Right ventricle myocardium superior (tissue), 1 donor: ENCODE data around the gene STAT4. TPM values are rescaled to one million over a fixed set of nuclear protein-coding genes. Genes with fewer than 3 reads are reported as not detected.

Experiments used
- ATAC-seq: fragments of 200-7000 bp; cut with Tn5 transposase; one replicate; pipeline ENCODE4 v1.9.1; 2020; ENCODE audit warnings: mild to moderate bottlenecking; ENCODE audit not compliant: poor library complexity
- DNase-seq: peaks from one replicate; pipeline ENCODE4 v3.0.0-alpha.2; 2020
- intact Hi-C: fragments of 100-400 bp; cut with DNase I; formaldehyde crosslinking; loops from one replicate; pipeline ENCODE4 v1.11.2; 2022
- total RNA-seq: library from RNA; stranded (reverse); fragmentation: NEBNext Ultra II Directional; extraction: Animal tissue kit (Norgen Biotek cat#: 25700); gene quantifications from one replicate; pipeline ENCODE4 v1.2.1, GENCODE V29; 2021
- donor health status: DM: no; HTN: yes; CAD: no; lungs with severe emphysema.

Gene STAT4
- total RNA-seq, 1 donor from 2014 or later, result 0.70 TPM

DNA sequence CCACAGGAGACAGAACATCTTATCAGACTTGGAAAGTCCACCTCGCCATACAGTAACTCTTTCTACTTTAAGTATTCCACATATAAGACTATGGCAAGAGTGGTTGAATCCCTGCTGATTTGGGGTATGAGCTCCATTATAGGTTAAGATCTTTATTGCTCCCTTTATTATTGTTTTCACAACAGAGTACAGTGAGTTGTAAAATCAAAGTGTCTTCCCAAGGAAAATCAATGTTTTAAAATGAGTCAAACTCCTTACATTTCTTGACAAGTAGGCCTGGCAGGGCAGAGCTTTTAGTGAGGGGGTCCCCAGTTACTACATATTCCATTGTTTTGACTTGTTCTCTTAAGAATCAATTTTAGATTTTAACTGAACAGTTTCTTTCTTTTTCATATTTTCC, 87.2 kb downstream of the STAT4 start:
- ATAC-seq, result no peak
- intact Hi-C loops, result no loop called here
- no peak for DNase-seq

DNA sequence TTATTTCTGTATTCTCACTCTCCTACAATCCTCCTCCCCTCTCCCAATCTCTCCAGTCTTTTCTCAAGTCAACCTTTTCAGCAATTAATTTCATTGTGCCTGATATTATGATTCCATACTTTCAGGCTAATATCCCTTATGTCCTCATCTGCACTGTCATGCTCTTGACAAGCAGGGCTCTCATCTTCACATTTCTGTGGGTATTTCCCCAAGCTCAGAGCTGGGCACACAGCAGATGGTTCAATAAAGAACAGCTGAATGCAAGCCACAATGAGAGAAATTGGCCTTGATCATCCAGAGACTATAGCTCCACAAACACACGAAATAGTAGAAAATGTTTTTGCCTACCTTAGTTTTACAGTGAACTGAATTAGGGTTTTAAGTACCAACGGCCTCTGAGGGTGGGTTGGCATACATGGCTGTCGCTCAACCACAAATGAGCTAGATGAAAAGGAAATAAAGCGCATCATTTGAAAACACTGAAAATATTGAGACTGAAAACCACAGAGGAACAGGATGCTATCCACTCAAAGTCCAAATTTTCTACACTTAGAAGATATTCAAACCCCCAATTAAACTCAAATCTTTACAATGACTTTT, 89.3 kb downstream of the STAT4 start:
- no peak for DNase-seq
- no peak for ATAC-seq
- intact Hi-C loops, result no loop called here

DNA sequence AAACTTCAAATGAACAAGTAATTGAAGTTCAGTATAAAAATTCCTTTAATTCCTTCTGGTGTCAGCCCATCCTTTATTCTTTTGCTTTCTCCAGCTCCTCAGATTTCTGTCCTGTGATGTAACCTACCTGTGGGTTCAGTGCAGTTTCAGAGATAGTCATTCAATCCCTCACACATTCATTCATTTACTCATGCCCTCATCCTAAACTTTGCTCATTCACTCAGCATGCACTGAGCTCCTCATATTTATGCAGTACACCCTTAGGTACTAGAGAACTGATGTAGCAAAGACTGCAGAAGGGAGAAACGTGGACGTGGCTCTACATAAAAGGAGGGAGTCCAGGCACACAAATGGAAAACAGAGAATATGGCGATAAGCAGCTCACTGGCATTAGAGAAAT, 91.5 kb downstream of the STAT4 start:
- intact Hi-C loops, result loop anchor here (10.0 kb wide), 1 partner anchor 465 kb away; no protein-coding TSS in a partner anchor
- ATAC-seq (no peak), DNase-seq (no peak)

DNA sequence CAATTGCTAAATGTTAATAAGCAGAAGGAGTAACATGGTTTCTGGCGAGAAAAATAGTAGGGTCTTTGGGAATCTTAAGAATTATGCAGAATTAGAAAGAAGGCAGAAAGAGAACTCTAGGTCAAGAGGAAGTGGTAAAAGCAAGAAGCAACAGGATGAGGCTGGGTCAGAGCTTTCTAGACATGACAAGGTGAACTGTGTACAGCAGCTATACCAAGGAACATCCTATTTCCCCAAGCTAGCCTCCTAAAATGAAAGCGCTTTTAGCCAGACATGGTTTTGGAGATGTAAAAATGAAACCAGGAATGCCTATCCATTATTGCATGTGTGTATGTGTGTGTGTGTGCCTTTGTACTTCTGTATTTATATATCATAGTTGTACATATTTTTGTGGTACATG, 94.6 kb downstream of the STAT4 start:
- no peak for DNase-seq
- no peak for ATAC-seq
- intact Hi-C loops, result loop anchor here (10.0 kb wide), 1 partner anchor 469 kb away; no protein-coding TSS in a partner anchor

DNA sequence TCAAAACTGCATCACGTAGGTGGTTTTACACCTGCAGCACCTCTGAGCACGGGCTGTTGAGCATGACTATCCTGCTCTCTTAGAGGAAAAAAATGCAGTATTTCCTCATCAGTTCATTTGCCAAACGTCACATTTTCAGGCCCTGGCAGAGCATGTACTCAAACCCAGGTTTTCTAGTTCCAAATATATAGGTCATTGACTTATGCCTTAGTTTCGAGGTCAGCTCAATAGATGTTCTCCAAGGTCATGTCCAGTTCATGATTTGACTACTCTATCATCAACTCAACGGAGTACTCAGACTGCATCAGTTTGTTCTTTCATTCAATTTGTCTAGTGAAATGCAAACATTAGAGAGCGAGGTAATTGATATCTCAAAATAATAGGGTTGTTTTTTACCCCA, 97.5 kb downstream of the STAT4 start:
- DNase-seq (no peak), ATAC-seq (no peak)
- intact Hi-C loops, result loop anchor here (5.0 to 10.0 kb wide), 2 partner anchors 99 to 472 kb away; partner anchors contain the start of gene STAT4

DNA sequence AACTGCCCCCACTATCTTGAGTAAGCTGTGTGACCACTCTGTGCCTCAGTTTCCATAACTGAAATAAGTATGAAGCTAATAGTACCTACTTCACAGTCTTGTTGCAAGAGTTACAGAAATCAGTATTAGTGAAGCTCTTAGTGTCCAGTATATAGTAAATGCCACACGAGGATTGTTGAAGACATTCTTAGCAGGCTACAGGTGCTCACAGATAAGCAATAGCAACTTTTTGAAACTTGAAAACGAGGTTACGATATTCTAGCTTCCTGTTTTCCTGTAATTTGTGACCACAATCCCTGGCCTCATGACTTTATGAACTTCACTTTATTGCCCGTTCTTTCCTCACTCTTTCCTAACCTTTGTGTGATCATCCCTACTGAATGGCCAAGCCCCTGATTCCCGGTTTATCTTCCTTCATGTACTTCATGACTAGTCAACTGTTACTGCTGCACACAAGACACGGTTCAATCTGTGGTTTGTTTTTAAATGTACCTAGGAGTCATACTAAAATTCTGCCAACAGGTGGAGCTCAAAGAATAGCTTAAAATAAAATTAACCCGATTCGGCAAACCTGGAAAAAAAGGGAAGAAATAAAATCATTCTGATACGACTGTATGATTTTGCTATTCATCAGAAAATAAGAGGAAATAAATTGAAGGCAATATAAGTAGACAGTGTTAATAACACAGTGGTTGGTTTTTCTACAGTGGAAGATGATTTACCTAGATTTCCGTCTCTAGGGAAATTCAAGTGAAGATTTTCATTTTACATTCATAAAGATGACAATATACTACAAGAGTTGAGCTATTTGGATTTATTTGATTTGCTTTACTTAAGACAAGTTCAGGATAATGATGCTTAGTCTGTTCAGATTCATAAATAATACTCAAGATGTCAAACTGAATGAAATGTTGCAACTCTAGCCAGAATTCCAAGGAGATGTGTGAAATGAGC, 98.7 kb downstream of the STAT4 start:
- ATAC-seq, result peak; percentile 40
- no peak for DNase-seq
- intact Hi-C loops, result loop anchor here (5.0 to 10.0 kb wide), 2 partner anchors 100 to 473 kb away; partner anchors contain the start of gene STAT4

DNA sequence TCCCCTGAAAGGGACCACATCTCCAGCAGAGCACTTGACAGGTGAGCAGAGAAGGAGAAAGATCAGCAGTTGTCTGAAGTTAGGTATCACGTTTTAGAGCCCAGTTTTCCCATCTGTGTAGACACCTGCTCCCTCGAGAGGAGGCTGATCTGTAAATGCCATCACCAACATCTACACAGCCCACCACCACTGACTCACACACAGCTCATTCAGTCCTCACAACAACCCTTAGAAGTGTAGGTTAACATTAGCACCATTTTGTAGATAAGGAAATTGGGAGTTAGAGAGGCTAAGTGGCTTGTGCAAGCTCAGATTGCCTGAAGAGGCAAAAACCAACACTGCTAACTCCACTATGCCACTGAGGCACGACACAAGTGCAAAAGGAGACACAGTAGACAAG, 99.6 kb downstream of the STAT4 start:
- ATAC-seq, result no peak
- intact Hi-C loops, result loop anchor here (5.0 to 10.0 kb wide), 2 partner anchors 101 to 474 kb away; partner anchors contain the start of gene STAT4
- DNase-seq, result no peak

DNA sequence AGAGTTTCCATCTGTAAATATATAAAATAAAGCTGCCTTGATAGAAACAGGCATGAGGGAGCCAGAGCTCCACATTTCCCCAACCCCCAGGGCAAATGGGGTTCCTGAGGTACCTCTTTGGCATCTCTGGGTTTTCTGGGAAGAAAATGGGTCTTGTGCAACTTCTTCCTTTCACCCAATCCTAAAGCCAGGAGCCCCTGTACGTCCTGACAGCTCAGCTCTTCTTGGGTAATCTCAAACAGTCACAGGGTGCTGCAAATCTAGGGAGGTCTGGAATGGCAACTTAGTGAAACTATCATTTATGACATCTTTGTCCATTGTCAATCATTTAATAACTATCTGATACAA, 100.2 kb downstream of the STAT4 start:
- intact Hi-C loops, result loop anchor here (5.0 to 10.0 kb wide), 2 partner anchors 102 to 474 kb away; partner anchors contain the start of gene STAT4
- ATAC-seq (peak; percentile 48), DNase-seq (no peak)

DNA sequence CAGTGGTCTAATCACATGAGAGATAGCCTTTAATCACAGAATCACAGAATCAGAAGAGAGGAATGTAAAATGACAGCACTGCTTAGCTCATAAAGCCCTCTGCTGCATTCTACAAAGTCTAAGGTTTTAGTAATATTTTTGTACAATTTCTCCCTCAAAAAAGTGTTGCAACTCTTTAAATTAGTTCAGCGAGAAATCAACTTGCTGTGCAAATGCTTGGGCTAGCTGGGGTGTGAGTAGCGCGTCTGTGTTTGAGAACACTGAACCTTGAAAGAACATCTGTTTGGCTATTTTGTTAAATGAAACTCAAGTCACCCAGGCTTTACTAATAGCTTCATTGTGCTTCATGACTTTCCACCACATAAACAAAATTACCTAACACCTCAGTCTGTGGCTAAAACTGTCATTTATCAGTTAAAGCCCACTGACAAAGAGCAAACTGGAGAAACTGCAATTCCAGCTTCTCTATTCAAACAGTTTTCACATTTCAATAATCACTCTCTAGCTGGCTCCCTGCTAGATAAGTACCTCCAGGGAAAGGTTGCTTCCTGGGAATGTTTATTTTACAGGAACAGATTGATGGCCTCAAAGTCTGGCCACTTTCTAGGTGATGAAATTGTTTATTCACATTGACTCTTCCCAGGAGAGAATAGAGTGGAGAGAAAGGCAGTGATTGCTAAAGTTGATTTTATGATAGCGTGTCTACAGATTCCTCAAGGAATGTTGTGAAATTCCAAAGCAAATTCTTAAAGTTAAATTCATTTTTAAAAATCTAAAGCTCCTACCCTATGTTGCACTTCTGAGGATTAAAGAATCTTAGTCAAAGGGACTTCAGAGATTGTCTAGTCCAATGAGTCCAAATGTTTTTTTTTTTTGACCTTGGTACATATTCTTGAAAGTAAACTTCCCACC, 100.8 kb downstream of the STAT4 start:
- ATAC-seq (peak; percentile 84), DNase-seq (no peak)
- intact Hi-C loops, result loop anchor here (5.0 to 10.0 kb wide), 2 partner anchors 102 to 475 kb away; partner anchors contain the start of gene STAT4

DNA sequence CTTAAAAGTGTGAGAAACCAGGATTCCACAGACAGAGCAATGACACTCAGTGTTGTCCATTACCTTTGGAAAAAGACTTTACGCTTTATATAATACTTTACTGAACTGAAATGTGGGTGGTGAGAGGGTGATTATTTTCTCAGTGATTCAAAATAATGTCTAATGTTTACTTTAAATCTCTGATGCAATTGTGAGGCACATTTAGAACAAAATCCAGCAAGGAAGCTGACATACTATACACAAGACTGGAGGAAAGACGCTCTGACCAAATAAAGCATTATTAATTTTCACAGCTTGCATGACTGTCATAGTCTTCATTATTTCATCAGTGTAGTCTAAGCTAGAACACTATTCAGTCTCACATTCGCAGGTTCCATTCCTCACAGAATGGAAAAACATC, 102.7 kb downstream of the STAT4 start:
- ATAC-seq (no peak), DNase-seq (no peak)
- intact Hi-C loops, result no loop called here

DNA sequence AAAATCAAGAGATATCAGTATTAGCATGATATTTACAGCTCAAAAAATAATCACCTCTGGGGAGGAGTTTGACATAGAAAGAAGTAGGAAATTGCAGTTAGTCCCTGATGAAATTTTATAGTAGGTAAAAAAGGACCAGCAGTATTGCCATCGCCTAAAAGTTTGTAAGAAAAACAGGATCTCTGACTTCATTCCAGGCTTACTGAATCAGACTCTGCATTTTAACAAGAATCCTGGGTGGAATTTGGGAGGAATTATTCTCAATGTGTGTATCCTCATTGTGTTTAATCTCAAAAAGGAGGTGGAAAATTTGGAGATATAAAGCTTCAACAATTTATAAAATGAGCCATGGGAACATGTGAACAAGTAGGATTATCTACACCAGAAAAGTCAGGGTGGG, 105.7 kb downstream of the STAT4 start:
- no peak for ATAC-seq
- DNase-seq, result no peak
- intact Hi-C loops, result no loop called here

DNA sequence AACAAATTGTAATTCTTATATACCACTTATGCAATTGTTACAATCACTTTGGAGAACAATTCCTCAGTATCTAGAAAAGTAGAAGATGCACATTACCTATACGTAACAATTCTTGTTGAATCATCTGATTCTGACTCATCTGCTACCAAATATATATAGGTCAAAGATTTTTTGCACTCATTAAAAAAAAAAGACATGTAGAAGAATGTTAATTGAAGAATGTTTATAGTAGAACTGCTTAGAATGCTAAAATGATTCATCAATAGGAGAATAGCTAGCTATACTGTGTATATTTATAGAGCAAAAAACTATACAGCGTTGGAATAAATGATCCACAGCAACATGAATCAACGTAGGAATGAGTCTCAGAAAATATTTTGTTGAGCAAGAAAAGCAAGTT, 107.4 kb downstream of the STAT4 start:
- ATAC-seq (no peak), DNase-seq (no peak)
- intact Hi-C loops, result no loop called here

DNA sequence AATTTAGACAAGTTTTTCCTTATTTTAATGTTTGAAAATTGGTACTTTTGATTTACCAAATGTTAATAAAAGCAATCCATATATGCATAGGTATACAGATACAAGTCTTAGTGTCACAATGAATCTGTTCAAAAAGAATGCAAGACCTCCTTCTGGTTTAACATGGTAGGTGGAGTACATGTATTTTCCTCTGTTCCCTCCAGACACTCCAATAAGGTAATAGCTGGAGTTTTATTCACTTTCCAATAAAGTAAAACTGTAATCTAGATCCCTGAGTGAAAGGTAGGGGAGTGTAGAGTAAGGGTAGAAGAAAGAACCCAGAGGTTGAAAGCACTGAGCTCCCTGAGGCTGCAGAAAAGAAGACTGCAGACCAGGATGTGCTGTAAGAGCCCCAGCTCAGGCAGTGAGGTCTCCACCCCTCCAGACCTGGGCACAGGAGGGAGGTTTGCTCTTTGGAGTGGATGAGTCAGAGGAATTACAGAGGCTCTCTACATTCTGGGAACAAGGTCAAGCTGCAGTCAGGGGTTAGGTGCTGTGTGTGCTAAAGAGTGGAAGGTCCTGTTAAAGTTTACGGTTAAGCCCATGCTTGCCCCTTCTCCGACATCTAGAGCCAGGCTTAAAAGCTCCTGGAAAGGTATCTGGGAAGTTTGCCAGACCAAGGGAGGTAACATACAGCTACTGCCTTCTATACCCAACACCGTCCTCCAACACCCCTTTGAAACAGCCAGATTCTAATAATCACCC, 109.2 kb downstream of the STAT4 start:
- intact Hi-C loops, result no loop called here
- DNase-seq (no peak), ATAC-seq (no peak)

DNA sequence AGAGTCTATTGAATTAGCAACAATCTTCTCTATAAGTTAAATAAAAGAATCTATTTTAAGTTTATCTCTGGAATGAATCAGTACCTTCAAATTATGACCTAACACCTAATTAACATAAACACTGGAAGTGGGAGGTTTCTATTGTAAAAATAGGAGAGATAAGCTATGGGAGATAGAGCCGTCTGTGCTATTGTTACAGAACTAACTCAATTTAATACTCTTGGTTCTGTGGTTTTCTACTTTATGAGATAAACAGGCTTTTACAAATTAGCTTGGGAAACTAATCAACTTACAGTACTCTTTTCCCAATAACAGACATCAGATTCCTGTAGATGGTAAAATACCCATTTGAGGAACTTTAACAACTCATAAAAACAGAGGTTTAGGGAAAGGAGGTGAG, 111.2 kb downstream of the STAT4 start:
- ATAC-seq, result no peak
- intact Hi-C loops, result no loop called here
- no peak for DNase-seq

DNA sequence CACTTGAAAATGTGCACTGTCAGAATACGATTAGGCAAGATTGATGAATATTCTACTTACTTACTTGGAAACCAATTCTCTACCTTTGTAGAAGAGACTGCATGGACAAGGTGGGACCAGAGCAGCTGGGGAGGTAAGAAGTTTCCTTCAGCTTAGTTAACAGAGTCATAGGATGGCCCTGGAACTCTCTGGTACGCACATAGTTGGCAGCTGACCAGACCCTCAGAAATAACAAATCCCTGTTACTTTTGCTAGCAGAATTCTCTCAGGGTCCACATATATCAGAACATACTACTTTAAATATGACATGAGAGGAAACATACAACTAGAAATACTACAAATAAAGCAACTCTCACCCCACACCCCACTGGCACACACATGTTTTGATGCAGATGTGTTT, 112.1 kb downstream of the STAT4 start:
- no peak for DNase-seq
- no peak for ATAC-seq
- intact Hi-C loops, result no loop called here

DNA sequence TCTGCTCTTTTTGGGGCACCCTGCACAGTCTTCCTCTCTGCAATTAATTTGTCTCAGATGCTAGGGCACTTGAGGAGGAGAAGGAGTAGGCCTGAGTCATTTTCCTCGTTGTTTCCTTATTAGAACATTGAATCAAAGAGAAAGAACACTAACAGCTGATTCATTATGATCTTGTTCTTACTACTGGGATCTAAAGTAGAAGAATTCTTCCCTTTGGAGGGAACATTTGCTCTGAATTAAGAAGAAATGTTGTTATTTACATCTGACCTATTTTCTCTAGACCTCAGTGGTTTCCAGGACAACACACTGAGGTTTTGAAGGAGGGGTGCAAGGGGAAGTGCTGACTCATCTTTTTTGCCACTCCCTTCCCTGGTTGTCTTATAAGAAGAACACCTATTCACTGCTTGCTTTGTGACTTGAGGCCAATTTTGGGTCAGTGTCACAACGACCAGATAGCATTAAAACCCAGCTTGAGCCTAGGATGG, 112.5 kb downstream of the STAT4 start:
- no peak for DNase-seq
- ATAC-seq, result no peak
- intact Hi-C loops, result no loop called here

DNA sequence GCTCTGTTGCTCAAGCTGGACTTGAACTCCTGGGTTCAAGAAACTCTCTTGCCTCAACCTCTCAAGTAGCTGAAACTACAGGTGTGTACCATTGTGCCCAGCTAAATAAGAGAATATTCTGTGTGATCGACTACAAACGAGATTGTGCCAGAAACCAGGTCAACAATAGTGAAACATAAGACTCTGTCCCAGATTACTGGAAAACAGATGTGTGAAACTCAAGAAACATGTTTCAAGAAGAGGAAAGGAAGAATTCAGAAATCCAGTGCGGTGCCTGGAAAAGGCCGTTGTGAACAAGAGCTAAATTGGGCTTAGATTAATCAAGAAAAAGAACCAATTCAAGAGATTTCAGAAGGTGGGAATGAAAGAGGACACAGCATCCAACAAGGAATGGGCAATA, 113.4 kb downstream of the STAT4 start:
- ATAC-seq, result no peak
- intact Hi-C loops, result no loop called here
- no peak for DNase-seq

DNA sequence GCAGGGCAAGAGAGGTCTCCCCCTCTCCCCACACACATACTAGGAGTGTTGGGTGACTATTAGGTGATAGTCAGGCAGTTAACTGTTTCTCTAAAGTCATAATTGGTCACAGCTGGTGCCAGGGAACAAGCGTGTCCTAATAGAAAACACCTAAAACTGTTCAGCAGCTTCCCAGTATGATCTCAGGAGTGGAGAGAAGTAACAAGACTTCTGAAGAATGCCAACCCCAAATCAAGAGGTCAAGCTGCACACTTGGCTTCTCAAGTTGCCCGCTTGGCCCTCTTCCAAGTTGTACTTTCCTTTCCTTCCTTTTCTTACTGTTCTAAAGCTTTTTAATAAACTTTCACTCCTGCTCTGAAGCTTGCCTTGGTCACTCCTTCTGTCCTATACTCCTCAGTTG, 114.4 kb downstream of the STAT4 start:
- DNase-seq (no peak), ATAC-seq (no peak)
- intact Hi-C loops, result no loop called here
